ENCODE measurements around the gene BMP2K. TPM values are rescaled to one million over a fixed set of nuclear protein-coding genes. Genes with fewer than 3 reads are reported as not detected.

BMP2K gene
- total RNA-seq, 1 donor from 2014 or later: 29.8 TPM

DNA sequence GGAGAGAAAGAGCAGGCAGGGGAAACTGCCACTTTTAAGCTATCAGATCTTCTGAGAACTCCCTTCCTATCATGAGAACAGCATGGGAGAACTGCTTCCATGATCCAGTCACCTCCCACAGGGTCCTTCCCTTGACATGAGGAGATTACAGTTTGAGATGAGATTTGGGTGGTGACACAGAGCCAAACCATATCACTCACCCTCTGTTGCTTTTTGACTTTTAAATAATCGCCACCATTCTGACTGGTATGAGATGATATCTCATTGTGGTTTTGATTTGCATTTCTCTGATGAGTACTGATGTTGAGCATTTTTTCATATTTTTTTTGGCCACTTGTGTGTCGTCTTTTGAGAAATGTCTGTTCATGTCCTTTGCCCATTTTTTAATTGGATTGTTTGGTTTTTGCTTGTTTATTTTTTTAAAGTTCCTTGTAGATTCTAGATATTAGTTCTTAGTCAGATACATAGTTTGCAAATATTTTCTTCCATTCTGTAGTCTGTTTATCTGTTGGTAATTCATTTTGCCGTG lies 169.6 kb downstream of the BMP2K start:
- intact Hi-C loops (cut with DNase I): no loop called here
- ATAC-seq (no peak), DNase-seq (ENCODE audit: missing footprints) (no peak)

DNA sequence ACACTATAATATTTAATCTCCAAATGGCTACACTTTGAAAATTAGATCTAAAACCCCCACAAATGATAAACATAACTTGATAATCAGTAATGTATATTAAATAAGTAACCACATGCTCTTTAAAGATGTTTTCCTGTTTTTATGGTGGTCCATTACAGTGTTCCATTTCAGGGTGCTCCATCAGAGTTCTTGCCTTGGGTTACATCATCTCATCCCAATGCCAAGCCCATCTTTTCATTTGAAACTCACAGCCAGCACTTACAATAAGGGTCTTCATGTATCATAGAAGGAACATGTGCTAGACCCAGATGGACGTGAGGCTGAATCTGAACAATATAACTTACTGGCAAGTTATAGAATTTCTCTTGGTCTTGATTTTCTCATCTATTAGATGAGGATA lies 173.6 kb downstream of the BMP2K start:
- DNase-seq (ENCODE audit: missing footprints): no peak
- no peak for ATAC-seq
- intact Hi-C loops (cut with DNase I): loop anchor here (5.0 to 10.0 kb wide), 3 partner anchors 628 to 1388 kb away; partner anchors contain the start of gene CFAP299

DNA sequence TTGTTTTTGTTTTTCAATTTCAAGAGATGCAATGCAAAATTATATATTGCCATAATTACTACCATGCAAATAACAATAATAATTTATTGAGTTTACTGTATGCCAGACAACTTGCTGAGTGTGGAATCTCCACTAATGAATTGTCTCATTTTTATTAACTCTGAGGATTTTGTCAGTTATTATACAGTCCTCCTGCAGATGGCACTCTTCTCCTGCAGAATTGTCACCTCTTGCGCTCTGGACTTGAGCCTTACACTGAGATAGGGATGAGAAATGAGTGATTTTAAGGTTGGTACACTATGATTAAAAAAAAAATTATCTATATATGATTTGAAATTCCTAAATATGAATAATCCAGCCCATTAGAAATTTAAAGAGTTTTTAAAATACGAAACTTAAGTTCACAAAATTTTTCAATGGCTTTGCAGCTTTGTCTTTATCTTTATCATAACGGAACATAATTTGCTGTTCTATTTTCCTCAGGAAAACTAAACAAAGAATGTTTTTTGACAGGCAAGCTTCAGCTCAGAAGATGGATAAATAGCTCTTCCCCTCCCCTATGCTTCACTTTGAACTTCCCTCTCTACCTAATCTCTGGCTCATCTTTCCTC lies 175.8 kb downstream of the BMP2K start:
- DNase-seq (ENCODE audit: missing footprints) (no peak), ATAC-seq (peak; percentile 62)

DNA sequence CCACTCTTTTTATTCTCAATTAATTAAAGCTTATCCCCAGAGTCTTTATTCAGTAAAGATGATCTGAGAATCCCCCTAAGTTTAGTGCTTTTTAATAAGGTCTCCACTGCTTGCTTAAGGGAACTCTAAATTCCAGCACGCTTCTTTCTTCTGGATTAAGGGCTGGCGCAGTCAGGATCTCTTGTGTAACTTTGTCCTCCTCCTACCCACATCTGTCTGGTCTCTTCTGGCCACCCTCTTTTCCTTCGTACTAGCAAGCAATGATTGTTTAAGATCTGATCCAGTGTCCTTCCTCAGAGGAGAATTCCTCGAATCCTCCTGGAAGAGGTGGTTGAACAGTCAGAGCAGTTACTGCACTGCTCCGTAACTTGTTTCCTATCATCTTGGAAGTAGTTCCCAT lies 177.1 kb downstream of the BMP2K start:
- intact Hi-C loops (cut with DNase I): loop anchor here (5.0 to 10.0 kb wide), 3 partner anchors 624 to 1384 kb away; partner anchors contain the start of gene CFAP299
- ATAC-seq: peak; percentile 31

More for the DNA sequence above, 175.8 kb downstream of the BMP2K start:
- intact Hi-C loops (cut with DNase I): loop anchor here (5.0 to 10.0 kb wide), 3 partner anchors 625 to 1385 kb away; partner anchors contain the start of gene CFAP299

DNA sequence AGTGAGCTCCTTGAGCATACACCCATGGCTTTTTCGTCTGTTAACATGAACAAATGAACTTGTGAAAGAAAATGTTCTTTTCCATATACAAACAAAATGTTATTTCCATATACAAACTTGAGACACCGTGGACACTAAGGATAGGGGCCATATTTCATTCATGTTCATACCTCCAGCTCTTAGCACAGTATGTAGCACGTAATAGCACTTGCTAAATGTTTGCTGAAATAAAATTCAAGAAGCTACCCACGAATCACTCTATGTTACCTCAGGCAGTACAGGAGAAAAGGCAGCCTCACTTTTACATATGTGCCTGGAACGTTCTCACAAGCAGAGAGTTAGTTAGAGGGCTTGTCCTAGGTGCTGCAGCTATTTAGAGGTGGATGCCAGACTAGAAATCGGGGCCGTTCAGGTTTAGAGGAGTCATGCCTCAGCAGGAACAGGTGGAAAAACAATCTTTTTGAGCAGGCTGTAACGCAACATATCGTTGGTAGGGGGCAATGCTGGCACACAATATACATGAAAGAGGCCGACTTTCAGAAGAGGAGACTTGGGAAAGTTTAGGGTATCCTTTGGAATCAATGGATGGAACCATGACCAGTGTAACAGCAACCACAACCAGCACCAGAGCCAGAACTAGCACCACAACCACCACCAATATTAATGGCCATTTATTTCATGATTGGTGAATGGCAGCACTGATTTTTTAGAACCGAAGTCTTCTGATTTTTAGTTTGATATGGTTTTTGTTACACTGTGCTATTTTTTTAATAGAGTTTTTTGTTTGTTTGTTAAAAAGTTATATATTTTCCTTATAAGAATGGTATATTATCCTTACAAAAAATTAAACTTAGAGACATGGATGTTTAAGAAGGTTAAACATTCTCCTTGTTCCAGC lies 177.9 kb downstream of the BMP2K start:
- DNase-seq (ENCODE audit: missing footprints): no peak
- no peak for ATAC-seq
- intact Hi-C loops (cut with DNase I): loop anchor here (5.0 to 10.0 kb wide), 3 partner anchors 623 to 1383 kb away; partner anchors contain the start of gene CFAP299

More for the DNA sequence above, 177.1 kb downstream of the BMP2K start:
- no peak for DNase-seq (ENCODE audit: missing footprints)

DNA sequence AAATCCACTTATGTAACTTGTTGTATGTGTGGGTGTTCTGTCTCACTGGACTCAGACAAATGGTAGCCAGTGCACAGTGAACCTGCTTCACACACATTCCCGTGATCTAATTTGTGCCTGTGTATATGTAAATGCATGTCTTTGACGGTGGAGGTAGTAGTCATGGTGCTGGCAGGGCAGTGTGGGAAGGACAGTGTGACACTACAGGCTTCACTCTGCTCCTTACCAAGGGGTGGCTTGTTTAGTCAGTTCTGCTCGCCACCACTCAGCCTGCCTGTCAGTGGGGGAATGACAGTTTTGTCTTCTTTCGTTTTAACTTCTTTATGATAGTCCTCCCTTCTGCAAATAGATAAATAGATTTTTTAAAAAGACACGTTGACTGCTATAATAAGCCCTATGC lies 180.8 kb downstream of the BMP2K start:
- intact Hi-C loops (cut with DNase I): loop anchor here (10.0 kb wide), 1 partner anchor 1228 kb away; no protein-coding TSS in a partner anchor
- ATAC-seq: no peak

DNA sequence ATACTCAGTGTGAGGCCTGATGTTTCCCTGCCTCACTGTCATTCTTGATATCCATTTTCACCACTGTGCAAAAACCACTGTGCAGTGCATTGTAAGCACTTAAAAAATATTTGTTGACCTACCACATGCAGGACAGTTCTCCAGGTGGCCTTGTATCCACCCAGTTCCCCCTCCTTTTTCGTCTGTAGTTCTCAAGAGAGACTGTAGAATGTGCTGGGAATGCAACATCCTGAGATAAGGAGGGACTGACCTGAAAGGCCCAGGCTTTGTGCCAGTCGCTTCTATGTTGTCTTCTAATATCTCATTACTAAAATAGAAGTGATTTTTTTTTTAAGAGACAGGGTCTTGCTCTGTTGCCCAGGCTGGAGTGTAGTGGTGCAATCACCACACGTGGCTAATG lies 184.8 kb downstream of the BMP2K start:
- ATAC-seq (no peak), DNase-seq (ENCODE audit: missing footprints) (no peak)
- intact Hi-C loops (cut with DNase I): no loop called here

More for the DNA sequence above, 180.8 kb downstream of the BMP2K start:
- no peak for DNase-seq (ENCODE audit: missing footprints)

Small RNA genes within 50 kb of the gene (microRNA-seq; reads per million reads assigned to microRNA genes)
- gene MIR5096: not detected

Other genes with a start within 250 kb of the BMP2K start
- 54.5 TPM for gene ANXA3, start 224.6 kb upstream of the BMP2K start, total RNA-seq
- 6.9 TPM for gene PAQR3, start 163.1 kb downstream of the BMP2K start, total RNA-seq